KG1 (cell line): Measurements from ENCODE around the gene IGDCC3.
A peak's percentile ranks its signal among the peaks of the same experiment; 100 is the strongest.

Source experiments
- DNase-seq: peaks from one replicate; lab custom pipeline; 2025; lab: John Stamatoyannopoulos, UW

IGDCC3 gene

DNA sequence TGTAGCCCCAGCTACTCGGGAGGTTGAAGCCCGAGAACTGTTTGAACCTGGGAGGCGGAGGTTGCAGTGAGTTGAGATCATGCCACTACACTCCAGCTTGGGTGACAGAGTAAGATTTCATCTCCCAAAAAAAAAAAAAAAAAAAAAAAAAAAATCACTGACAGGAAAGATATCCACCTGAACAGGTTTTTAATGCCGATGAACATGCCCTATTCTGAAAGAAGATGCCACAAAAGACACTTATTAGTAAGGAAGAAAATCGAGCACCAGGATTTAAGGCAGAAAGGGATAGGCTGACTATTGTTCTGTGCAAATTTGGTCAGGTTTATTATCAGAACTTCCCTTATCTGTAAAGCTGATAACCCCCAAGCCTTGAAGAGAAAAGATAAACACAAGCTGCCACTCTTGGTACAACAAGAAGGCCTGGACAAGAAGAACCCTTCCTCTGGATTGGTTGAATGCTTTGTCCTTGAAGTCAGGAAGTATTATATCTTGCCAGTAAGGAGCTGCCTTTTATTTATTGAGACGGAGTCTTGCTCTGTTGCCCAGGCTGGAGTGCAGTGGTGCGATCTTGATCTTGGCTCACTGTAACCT is 88.4 kb downstream of the IGDCC3 start:
- no peak for DNase-seq

- DNase-seq, result no peak
Observed at GRCh38 chr15:65287520-65287855, 90.3 kb downstream of the IGDCC3 start.

DNA sequence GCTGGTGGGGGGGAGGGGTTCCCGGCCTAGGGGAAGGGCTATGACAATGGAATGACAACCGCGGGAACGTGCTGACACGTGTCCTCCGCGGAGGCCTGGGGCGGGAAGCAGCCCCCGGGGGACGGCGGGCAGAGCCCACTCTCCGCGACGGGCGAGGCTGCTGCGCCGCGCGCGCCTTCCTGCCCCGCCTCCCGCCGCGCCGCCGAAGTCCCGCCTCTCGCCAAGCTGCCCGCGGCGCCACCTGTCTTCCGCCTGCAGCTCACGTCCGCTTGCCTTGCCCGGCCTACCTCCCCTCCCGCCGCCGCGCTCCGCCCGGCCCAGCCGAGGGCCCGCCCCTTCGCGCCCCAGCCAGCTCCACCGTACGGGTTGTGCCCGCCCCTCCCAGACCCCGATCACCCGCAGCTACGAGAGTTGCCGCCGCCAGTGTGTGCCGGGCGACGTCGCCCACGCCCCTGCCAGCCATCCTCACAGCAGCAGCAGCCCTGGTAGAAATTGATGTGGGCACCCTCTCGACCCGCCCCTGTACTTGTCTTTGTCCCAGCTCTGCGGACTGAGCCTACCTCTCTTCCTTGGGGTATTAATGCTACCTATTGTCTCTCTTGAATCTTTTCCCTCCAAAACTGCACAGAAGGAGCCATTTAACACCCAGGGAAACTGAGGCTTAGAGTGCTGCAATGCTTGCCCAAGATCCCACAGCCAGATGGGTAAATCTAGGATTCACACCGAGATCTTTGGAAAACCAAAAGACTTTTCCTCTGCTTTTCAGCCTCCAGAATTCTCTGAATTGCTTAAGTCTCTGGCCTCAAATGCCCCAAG is 90.9 kb downstream of the IGDCC3 start, which contains the start of gene PARP16:
Gene PARP16 (minus strand): TSS at position 180 of the 816 bp plus-strand sequence. CDS start 457 bp downstream, outside the sequence.
- peak; percentile 68 for DNase-seq

DNA sequence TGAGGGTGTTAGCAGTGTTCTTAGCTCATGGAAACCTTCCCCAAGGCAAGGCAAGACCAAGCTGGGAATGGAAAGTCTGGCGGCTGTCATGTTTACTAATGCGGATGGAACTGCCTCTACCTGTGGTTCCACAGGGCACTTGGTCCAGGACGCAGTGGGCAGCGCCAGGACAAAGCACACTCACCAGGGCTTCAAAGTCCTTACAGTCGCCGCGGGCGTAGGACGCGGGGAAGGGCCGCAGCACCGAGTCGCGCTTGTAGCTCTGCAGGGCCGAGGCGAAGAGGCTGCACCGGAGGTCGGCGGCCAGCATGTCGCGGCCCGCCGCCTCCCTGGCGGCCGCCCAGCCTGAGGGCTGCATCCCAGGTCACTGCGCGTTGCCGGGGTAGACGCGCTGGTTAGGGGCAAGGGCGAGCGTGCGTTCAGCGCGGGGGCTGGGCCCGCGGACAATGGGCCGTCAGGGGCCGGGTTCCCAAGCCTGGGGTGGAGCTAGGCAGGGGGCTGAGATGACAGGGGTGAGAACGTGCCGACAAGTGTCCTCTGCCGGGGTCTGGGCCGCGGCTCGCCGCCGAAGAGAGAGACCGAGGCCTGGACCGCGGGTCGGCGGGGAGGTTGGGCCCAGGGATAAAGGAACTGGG is 91.6 kb downstream of the IGDCC3 start:
- no peak for DNase-seq

GRCh38 chr15:65285291-65286068 is 92.3 kb downstream of the IGDCC3 start:
- no peak for DNase-seq

GRCh38 chr15:65278480-65278879 is 99.3 kb downstream of the IGDCC3 start:
- no peak for DNase-seq
